HG03045 (cell line): ENCODE data around the gene MYBPHL.
A peak's percentile ranks its signal among the peaks of the same experiment; 100 is the strongest.

Source experiments
- ATAC-seq: cut with Tn5 transposase; IDR thresholded peaks from one replicate; pipeline ENCODE4 v1.9.1; 2021; ENCODE audit warnings: mild to moderate bottlenecking, moderate library complexity; ENCODE audit not compliant: unreplicated experiment

Gene MYBPHL

DNA sequence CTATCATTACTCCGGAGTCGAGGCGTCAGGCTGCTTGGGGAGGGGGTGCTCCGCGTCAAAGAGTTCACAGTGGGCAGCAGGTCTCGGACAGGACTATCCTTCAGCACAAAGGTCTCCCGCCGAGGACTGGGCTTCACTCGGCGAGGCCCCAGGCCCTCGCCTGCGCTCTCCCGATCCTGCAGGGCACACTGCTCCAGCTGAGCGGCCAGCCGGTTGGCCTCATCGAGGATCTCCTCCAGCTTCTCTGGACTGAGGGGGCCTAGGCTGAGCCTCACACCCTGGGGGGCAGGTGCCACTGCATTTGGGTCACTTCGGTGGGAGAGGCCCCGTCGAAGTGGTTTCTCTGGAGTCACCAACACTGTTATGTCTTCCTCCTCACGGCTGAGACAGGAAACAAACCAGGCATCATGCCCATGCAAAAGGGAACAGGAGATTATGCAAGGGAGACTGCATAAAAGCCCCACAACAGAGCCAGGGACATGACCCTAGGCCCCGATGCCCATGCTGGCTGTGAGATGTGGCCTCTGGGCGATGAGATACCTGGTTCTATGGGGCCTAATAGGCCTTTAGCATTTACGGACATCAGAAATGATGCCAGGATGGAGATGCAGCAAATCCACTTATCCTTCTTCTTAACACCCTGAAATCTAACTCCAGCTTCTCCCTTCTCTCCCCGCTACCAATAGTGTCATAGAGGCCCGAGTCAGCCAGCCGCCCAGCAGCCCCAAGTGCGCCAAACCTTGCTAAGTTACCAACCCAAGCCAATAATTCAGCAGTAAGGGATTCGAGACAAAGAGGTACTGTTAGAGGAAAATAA, 24.9 kb downstream of the MYBPHL start:
- no peak for ATAC-seq

DNA sequence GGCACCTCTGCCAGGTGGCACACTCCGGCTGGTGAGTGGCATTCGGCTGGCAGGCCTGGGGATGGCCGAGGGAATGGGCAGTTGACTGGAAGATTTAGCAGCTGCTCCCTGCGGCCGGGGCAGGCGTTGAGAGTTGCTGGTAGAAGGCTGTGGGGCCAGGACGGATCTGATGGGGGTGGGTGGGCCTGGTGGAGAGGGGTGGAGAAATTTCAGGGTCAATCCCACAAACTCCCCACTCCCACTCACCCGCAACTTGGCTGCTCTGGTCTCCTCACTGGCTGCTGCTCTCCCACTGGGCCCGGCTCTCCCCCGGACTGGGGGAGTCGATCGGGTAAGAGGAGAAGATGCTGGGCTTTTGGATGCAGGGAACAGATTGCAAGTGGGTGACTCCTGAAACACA, 25.9 kb downstream of the MYBPHL start:
- no peak for ATAC-seq

DNA sequence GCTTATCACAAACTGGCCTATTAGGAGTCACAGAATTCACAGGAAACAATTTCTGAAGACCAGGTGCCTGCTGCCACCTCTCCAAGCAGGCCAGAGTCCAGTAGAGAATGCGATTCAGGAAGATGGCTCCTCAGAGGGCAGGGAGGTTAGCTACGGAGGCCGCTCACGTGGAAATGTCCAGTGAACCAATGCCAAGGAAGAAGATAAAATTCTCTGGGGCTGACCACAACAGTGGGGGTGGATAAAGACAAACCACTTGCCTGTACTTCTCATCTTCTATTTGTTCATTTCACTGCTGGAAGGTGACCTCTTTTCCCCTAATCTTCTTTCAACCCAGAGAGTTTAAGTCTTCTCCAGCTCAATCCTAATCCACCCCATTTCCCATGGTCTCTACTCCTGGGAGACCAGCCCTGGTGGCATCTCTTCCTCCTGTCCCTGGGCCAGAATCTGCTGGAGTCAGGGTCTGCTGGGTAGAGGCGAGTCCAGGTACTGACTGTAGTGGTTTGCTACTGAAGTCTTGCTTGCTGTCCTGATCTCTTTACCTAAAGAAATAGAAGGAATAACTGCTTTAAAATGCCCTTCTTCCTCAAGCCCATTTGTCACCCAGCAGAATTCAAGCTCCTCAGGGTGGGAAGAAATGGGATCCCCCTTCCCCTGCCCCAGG, 27.1 kb downstream of the MYBPHL start:
- ATAC-seq, result no peak

DNA sequence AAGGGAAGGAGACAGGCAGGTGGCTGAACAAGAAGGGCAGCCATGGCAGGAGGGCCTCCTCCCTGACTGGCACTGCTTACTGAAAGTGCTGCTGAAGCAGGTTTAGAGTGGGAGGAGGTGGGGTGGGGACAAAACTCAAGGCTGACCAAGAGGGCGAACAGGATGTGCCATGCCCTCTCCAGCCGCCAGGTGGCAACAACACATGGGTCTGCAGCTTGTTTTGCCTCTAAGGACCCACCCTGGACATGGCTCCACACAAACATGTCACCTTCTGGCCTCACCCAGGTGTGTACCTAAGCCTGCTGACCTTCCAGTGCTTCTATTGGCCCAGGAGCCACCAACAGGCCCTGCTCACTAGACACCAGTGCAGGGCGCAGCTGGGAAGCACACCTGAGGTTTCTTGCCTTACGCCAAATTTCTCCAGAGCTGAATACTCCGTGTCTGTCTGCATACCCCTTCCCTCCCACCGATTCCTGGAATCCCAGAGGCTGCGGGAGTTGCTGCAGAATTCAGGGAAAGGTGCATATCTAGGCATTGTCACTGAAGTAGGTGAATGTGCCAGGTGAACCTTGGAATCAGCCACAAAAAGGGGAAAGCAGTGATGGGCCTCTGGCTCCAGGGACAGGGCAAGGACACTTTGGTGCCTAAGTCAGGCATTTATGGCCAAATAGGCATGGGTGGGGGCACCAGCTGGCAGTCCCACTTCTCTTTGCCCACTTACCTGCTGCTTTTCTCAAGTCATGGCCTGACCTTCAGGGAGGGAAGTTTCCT, 29.2 kb downstream of the MYBPHL start:
- ATAC-seq, result peak; percentile 81

DNA sequence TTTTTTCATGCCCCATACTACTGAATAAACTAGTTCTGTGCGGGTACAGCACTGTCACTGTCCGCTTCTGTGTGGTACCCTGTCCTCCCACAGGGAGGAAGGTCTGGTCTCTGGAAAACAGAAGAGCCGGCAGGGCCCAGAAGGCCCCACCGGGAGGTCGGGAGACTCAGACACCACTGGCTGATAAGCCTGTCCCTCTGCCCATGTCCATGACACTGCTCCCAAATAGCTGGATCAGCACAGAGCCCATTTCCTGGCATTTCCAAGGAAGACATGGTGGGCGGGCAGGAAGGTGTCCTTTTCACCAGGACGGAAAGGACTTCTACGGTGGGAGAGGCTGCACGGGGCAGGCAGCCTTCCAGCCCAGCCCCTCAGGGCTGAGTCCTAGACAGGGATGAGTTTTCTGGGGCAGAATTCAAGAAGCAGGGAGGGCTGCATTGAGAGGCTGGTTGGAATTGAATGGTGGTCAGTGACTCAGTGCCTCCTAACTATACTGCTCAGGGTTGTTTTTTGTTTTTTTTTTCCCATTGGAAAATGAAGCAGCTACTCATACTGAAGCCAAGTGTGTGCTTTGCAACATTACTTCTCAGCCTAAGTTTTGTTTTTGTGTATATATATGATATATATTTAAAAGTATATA, 31.0 kb downstream of the MYBPHL start:
- no peak for ATAC-seq

DNA sequence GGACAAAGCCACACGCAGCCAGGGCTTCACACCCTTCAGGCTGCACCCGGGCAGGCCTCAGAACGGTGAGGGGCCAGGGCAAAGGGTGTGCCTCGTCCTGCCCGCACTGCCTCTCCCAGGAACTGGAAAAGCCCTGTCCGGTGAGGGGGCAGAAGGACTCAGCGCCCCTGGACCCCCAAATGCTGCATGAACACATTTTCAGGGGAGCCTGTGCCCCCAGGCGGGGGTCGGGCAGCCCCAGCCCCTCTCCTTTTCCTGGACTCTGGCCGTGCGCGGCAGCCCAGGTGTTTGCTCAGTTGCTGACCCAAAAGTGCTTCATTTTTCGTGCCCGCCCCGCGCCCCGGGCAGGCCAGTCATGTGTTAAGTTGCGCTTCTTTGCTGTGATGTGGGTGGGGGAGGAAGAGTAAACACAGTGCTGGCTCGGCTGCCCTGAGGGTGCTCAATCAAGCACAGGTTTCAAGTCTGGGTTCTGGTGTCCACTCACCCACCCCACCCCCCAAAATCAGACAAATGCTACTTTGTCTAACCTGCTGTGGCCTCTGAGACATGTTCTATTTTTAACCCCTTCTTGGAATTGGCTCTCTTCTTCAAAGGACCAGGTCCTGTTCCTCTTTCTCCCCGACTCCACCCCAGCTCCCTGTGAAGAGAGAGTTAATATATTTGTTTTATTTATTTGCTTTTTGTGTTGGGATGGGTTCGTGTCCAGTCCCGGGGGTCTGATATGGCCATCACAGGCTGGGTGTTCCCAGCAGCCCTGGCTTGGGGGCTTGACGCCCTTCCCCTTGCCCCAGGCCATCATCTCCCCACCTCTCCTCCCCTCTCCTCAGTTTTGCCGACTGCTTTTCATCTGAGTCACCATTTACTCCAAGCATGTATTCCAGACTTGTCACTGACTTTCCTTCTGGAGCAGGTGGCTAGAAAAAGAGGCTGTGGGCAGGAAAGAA, 32.0 kb downstream of the MYBPHL start:
- ATAC-seq, result no peak

DNA sequence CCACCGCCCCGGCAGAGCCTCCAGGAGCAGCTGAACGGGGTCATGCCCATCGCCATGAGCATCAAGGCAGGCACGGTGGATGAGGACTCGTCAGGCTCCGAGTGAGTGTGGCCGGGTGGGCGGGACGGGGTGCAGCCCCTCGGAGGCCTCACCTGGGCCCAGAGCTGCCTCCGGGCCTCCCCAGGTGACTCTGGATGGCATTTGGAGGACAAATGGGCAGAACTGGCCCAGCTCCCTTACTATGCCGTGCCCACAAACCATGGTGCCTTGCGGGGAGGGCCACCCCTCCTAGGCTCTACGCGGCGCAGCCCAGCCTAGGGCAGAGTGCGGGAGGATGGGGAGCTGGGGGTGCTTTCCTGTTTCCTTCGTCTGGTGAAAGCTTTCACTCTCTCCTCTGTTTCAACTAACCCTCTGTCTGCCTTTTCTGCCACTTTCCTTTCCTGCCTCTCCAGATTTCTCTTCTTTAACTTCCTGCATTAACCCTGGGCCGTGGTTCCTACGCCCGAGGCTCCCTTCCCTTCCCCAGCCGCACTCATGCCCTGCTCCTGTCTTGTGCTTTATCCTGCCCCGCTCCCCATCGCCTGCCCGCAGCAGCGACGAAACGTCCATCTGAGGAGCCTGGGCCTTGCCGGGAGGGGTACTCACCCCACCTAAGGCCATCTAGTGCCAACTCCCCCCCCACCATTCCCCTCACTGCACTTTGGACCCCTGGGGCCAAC, 33.1 kb downstream of the MYBPHL start:
- no peak for ATAC-seq

DNA sequence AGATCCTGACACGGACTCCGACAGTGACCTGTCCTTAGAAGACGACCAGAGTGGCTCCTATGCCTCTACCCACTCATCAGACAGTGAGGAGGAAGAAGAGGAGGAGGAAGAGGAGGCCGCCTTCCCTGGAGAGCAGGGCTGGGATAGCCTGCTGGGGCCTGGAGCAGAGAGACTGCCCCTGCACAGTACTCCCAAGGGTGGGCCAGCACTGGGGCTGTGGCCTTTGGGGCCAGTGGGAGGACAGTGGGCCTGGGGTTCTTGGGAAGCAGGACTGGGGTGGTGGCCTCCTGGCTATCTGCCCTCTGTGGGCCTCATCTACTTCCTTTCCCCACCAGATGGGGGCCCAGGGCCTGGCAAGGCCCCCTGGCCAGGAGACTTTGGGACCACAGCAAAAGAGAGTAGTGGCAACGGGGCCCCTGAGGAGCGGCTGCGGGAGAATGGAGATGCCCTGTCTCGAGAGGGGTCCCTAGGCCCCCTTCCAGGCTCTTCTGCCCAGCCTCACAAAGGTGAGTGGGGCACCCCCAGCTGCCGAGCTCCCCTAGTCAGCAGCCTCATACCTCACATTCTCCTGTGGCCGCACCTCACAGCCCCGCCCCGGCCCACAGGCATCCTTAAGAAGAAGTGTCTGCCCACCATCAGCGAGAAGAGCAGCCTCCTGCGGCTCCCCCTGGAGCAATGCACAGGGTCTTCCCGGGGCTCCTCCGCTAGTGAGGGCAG, 33.8 kb downstream of the MYBPHL start:
- no peak for ATAC-seq

DNA sequence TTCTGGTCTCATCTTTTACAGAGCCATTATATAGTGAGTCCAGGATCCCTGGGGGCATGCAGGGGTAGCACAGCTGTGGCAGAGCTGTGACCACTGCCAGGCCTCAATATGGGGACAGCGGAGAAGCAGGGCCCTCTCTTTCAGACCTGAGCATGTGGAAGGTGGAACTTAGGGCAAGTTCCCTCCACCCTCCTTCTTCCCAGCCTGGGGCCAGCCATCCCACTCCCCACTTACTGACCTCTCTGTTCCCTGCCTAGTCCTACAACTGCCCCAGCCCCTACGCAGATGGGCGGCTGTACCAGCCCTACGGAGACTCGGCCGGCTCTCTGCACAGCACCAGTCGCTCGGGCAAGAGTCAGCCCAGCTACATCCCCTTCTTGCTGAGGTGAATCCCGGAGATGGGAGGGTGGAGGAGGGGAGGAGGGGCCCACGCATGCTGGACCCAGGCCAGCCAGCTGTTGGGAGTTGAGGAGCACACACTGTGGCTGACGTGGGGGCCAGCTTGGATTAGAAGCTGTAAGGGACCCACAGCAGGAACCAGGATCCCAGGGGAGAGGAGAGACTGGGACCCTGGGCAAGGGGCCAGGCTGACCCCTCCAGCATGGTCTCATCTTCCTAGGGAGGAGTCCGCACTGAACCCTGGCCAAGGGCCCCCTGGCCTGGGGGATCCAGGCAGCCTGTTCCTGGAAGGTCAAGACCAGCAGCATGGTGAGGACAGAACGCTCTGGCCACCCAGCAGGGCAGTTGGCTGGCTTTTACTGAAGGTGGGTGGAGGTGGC, 34.6 kb downstream of the MYBPHL start:
- ATAC-seq, result no peak

DNA sequence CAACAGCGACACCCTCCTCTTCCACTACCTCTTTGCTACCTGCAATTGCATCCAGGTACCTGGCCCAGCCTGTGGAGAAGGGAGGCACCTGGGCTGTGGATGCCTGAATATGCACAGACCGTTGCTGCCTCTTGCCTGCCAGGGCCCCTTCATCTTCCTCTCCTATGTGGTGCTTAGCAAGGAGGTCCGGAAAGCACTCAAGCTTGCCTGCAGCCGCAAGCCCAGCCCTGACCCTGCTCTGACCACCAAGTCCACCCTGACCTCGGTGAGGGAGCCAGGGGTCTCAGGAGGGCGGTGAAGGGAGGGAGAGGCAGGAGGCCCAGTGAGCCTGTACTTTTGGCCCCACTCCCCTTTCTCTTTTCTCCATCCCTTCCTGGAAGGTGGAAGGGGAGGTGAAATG, 35.4 kb downstream of the MYBPHL start:
- ATAC-seq, result no peak

DNA sequence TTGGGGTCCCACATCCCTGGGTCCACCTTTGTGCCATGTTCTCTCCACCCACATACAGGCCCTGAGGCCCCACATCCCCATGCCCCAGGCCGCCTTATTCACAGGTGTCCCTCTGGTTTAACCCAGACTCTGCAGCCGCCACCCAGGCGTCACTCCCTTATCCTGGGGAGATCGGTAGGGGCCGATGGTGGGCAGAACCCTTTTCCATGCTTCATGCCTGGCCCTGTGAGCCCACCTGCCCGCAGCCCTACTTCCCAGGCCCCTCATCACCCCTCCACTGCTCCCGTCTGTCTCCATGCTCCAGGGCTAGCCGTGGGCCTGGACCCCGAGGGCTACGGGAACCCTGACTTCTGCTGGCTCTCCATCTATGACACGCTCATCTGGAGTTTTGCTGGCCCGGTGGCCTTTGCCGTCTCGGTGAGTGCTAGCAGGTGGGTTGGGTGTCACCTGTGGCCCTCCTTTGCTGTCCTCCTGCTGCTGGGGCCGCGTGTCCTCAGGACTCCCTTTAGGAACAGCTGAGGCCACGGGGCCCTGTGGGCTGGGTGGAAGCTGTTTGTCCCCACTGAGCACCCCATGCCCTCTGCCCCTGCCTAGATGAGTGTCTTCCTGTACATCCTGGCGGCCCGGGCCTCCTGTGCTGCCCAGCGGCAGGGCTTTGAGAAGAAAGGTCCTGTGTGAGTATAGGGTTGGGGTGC, 36.0 kb downstream of the MYBPHL start:
- no peak for ATAC-seq

DNA sequence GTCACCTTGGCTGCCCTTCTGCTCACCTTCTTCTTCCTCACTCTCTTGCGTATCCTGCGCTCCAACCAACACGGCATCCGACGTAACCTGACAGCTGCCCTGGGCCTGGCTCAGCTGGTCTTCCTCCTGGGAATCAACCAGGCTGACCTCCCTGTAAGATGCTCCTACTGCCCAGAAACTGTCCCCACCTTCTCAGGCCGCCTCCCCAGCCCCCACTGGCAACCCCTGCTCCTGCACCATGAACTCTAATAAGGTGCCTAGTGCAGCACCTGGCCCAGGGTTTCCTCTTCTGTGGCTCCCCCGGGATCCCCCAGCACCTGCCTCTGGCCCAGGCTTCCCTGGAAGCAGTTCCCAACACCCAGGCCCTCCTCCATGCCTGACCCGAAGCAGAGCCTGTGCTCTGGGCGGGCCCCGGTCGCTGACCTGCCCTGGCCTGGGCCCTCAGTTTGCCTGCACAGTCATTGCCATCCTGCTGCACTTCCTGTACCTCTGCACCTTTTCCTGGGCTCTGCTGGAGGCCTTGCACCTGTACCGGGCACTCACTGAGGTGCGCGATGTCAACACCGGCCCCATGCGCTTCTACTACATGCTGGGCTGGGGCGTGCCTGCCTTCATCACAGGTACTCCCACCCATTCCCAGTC, 36.7 kb downstream of the MYBPHL start:
- ATAC-seq, result no peak

DNA sequence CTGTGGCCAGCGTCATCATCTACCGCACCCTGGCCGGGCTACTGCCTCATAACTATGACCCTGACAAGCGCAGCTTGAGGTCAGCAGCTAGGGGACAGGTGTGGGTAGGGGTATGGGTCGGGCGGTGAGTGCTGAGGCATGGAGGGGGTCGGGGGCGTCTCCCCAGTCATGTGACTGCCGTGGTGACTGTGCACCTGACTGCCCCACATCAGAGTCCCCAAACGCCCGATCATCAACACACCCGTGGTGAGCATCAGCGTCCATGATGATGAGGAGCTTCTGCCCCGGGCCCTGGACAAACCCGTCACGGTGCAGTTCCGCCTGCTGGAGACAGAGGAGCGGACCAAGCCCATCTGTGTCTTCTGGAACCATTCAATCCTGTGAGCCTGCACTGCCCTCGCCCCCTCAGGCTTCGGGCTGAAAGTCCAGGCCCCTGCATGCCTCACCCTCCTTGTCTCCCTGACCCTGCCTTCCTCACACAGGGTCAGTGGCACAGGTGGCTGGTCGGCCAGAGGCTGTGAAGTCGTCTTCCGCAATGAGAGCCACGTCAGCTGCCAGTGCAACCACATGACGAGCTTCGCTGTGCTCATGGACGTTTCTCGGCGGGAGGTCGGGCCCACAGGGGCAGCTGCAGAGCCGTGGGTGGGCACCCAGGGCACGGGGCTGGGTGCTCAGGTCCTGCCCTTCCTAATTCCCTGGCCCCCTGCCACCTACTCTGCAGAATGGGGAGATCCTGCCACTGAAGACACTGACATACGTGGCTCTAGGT, 37.4 kb downstream of the MYBPHL start:
- ATAC-seq, result no peak

DNA sequence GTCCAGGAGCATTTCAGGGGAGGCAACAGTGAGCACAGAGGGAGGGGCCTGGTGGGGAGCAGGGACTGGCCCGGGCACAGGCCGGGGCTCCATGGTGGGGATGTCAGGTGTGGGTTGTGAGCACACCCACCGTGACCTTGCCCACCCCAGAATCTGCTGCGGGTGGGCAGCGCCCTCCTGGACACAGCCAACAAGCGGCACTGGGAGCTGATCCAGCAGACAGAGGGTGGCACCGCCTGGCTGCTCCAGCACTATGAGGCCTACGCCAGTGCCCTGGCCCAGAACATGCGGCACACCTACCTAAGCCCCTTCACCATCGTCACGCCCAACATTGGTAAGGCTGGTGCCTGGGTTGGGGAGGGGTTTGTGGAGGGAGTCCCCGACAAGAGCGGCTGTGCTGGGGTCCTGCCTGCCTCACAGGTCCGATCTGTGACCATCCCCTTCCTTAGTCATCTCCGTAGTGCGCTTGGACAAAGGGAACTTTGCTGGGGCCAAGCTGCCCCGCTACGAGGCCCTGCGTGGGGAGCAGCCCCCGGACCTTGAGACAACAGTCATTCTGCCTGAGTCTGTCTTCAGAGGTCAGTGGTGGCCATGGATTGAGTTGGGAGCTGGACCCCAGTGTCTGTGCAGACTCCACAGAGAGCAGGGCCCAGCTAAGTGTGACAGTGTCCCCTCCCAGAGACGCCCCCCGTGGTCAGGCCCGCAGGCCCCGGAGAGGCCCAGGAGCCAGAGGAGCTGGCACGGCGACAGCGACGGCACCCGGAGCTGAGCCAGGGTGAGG, 38.2 kb downstream of the MYBPHL start:
- no peak for ATAC-seq

DNA sequence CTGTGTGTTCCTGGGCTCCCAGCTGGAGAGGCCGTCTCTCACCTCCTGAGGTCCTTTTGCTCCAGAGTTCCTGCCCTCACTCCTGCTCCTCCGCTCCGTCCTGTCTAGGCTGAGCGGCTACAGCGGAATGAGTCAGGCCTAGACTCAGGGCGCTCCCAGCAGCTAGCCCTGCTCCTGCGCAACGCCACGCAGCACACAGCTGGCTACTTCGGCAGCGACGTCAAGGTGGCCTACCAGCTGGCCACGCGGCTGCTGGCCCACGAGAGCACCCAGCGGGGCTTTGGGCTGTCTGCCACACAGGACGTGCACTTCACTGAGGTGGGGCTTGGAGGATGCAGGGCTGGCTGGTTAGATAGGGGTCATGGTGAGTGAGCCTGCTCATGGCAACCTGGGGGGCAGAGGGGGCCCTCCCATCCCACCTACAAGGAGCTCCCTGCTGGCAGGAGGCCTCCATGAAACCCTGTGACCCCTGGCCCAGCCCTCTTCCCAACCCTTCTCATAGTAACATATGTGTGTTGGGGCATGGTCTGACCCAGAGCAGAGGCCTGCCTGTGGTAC, 39.0 kb downstream of the MYBPHL start:
- no peak for ATAC-seq
